GM10847 (cell line): ENCODE measurements around the gene ZNF892.

Experiments used
- POLR2A ChIP-seq: IDR thresholded peaks from 2 replicates; pipeline ENCODE4 v1.6.1; 2011; ENCODE audit not compliant: insufficient read length; ENCODE audit errors: extremely low read depth

The ZNF892 gene

DNA sequence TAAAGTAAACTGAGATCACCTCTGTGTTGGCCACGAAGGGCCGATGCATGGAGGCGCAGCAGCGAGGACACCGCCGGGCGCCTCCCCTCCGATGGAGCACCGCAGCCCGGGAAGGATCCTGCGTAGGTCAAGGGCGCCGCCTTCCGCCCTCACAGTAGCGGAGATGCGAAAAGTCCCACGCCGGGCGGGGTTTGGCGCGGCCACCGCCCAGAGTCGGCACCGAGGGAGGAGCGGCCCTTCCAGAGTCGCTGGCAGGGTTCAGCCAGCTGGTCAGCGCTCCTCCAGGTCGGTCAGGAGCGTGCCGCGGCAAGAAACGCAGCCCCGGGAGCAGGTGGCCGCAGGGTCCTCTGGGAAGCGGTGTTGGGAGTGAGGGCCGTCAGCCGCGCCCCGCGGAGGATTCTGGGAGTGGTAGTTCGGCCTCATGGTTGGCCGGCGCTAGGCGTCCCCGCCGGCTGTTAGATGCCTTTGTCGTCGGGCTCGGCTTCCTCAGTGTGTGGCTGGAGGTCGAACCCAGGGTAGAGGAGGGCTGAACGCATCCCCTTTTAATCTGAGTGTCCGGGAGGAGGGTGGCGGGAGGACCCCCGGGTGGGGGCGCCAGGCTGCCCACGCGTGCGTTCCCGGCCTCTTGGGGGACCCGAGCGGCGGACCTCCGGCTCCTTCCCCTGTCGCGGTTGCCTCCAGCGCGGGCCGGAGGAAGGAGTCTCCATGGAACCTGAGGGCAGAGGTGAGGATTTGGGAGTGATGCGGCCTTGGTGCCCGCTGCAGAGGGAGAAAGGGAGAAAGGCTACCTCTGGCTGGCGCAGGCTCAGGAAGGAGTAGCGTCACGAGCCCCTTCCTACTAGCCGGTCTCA is at the start of gene ZNF892:
ZNF892 (plus strand) TSS at position 411 of the 851 bp plus-strand sequence; CDS start at position 706, 295 bp downstream.
- TF ChIP-seq POLR2A = peak; percentile 42

DNA sequence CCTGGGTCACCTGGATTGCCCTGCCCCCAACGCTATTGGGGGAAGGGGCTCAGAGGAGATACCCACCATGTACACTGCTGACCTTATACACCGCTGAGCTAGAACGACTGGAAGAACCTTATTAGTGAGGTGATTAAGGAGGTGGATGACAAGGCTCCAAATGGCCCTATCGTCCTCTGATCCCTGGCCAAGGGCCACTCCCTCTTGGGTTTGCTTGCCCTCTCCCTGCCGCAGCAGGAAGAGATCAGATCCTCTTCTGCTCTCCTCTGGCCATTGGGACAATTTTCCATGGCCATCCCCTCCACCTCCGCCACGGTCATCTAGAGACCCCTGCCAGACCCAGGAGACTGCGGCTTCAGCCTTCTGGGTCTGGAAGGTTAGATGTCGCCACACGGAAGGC is 48.9 kb upstream of the ZNF892 start:
- TF ChIP-seq POLR2A = no peak

DNA sequence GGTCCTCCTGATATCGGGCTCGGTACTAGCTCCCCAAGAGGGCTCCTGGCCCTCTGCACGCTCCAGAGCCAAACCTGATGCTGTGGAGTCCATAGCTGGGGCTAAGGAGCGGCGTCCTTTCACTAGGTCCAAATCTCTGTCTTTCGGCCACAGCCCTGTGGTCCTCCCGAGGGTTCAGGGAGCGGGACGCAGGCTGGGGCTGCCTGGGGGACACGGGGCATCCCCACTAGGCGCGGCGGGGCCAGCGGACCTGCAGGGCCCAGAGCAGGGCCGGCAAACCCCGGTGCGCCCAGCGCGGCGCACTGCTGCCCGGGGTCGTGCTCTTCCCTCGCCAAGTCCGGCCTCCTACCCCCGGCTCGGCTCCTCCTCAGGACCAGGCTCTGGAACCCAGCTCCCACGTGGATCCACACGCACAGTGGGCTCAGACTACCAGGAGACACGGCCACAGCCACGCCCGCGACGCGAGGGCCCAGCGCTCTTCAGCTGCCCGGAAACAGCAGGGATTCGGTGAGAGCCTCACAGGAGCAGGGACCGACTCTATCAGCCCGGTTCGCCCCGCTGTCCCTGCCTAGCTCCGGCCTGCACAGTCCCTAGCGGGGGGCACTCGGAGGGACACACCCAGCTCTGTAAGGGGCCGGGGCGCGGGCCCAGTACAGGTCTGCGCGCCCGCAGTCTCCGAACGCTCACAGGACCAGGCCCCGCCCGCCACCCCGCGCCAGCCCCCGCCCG is 48.3 kb upstream of the ZNF892 start:
- TF ChIP-seq POLR2A = no peak

DNA sequence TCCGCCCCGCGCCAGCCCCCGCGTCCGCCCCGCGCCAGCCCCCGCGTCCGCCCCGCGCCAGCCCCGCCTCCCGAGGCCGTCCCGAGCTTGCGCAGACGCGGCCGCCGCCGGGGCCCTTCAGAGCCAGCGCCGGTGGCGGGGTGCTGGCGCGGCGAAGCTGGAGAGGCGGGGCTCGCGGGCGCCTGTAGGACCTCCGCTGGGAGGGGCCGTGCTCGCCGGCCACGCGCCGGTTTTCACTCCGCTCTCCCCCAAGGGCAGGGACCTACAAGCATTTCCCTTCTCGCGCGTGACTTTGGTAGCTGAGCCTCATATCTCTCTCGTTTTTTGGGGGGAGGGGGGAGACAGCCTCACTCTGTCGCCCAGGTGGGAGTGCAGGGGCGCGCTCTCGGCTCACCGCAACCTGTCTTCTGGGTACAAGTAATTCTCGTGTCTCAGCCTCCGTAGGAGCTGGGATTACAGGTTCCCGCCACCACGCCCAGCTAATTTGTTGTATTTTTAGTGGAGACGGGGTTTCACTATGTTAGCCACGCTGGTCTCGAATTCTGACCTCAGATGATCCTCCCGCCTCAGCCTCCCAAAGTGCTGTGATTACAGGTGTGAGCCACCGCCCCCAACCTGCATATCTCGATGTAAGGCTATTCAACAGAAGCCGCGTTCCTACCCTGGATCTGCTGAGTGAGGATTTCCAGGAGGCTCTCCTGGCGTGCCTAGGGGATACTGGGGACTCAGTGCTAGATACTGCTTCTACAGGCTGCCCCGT is 47.5 kb upstream of the ZNF892 start, which contains the start of gene ZNF514:
ZNF514 (minus strand) TSS at position 159 of the 760 bp plus-strand sequence. CDS start 6,595 bp downstream, outside the sequence.
- TF ChIP-seq POLR2A = no peak

DNA sequence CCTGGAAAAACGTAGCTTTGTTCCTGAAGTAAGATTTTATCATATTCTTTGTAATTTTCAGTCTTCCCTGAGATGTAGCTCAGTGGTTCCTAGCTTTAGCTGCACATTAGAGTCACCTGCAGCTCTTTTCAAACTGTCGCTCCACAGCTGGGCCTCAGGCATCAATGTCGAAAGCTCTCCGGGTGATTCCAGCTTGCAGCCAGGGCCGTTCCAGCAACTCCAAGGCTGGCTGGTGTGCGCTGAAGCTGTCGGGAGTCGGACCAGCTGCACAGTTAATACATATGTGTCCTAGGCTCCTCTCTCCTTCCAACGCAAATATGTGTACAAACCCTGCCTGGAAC is 42.3 kb upstream of the ZNF892 start:
- no peak for TF ChIP-seq POLR2A

DNA sequence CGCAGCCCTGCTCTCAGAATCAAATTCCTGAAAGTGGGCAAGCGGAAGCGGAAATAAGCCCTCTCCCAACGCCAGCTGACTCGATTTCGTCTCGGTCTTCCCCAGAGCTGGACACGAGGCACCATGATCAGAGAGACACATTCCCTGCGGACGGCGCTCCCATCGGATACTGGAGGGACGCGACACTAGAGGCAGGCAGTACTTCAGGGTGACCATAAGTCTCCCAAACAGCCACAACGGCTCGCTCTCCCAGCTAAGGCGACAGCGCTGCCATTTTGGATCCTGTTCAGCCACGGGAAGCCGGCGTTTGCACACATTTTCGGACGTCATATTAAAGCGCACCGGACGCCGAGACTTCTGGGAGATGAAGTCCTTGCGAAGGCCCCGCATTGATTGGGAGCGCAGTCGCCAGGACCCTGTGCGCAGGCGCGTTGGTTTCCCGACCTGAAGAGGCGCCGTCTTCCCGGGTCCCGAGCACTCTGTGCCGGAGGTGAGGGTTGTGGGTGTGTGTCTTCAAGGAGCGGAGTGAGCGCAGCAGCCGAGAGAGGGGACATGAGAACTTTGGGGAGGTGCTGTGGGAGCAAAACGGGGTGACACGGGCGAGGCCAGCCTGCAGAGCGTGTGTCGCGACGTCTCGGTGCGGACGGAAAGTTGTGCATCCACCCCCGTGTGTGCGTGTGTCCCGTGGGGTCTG is 41.8 kb upstream of the ZNF892 start, which contains the start of gene ZNF2:
ZNF2 (plus strand) TSS at position 439 of the 694 bp plus-strand sequence. CDS start 10,418 bp downstream, outside the sequence.
- peak; percentile 89 for TF ChIP-seq POLR2A

DNA sequence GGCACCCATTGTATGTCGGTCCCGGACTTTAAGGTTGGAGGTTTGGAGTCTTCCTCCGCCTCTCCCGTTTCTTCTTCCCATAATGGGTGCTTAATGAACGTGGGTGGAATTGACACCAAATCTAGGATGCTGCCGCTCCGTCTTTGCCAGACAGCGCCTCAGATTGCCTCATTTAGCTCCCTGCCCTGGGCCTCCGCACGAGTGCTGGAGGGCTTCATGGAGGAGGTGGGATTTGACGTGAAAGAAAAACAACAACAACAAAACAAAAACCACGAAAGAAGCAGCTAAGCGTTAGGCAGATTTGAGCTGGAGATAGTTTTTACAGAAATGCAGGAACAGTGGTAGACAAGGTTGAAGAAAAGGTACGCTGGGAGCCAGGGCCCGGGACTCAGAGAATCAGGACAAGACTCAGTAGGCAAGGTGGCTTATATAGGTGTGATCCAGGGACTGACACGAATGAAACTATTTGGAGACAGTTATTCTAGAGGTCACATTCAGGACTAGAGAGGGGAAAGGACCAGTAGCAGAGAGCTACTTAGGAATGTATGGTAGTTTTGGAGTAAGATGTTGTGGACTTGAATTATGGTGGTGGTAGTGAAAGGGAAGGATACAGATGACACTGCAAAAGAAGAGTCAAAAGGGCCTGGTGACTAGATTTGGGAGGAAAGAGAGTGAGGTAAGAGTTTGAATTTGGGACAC is 41.1 kb upstream of the ZNF892 start:
- TF ChIP-seq POLR2A = no peak

DNA sequence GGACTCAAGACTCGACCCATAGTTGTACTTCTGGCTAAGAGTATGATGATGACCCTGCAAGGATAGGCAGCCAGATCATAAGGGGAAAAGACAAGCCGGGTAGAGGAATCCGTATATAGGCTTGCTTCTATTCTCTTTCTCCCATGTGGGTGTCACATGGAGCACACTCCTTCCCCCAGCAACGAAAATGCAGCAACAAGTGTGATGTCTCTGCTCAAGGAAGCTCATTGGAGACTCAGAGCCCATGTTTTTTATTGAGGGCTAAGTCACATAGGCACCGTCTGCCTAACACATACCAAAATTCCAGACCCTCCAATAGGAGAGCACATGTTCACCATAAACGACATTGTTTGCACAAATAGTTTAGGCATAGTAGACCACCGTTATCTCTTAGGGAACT is 35.4 kb upstream of the ZNF892 start:
- no peak for TF ChIP-seq POLR2A

DNA sequence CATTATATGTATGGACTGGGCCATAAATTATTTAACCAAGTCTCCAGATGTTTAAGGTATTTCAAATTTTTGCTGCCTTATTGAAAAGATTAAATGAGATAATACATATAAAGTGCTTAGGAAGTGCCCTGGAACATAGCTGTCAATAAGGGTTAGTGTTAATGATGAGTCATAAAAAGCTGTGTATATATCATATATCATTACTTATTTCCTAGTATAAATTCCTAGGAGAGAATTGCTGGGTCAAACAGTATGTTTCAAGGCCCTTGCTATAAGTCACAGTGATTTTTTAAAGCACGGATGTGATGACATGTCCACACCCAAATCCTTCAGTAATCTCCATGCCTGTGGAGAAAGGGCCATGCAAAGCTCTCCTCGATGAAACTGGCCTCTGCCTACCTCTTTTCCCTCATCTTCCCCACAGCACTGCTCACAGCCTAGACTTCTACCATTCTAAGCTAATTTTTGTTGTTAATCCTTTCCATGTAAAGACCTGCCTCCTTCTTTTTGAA is 33.2 kb upstream of the ZNF892 start:
- TF ChIP-seq POLR2A = no peak

DNA sequence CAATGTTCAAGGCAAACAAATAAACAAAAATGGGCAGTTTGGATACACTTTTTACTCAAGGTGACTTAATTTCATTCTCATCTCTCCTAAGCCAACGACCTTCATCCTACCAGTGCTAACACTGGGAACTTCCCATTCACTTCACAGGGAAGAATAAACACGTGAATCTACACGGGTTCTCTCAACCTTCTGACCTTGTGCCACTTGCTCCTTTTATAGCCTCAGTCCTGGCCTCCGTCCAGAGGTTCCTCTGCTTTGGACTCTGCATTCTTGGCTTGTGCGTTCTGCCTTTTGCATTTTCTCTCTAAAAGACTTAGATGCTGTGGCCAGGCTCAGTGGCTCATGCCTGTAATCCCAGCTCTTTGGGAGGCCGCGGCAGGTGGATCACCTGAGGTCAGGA is 27.9 kb upstream of the ZNF892 start:
- TF ChIP-seq POLR2A = no peak

DNA sequence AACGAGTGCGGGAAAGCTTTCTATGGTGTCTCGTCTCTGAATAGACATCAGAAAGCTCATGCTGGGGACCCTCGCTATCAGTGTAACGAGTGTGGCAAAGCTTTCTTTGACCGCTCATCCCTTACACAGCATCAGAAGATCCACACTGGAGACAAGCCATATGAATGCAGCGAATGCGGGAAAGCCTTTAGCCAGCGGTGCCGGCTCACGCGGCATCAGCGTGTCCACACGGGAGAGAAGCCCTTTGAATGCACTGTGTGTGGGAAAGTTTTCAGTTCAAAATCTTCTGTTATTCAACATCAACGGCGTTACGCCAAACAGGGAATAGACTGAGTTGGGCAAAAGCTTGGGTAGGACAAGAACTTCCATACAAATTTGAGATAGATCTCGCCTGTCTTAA is 25.5 kb upstream of the ZNF892 start:
- no peak for TF ChIP-seq POLR2A

DNA sequence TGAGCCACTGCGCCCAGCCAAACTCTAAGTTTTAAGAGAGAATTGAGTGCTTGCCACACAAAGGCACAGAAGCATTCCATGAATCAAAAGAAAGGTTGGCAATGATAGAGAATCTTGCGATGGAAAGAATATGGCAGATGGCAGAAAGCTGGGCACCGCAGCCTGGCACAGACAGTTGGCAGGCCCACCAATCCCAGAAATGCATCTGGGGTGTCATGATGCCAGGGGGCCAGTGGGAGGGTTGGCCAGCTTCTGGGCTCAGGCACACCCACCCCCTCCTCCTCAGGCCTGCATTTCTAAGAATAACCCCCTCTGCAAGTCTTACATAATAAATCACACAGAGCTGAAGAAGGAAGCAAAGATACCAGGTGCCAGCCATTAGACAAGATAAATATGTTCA is 22.1 kb upstream of the ZNF892 start:
- TF ChIP-seq POLR2A = no peak

DNA sequence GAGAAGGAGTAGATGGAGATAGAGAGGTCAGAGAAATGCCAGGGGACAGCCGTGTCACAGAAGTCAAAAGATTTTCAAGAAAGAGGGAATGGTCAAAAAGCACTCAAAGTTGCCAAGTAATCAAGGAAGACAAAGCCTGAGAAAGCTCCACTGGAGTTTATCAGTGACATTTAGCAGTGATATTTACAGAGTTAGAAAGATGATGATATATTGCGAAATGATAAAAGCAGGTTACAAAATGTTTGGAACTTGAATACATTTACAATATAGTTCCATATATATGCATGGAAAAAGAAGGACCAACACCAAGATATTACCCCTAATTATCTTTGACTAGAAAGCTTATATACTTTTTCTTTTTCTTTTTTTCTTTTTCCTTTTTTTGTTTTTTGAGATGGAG is 21.3 kb upstream of the ZNF892 start:
- no peak for TF ChIP-seq POLR2A

DNA sequence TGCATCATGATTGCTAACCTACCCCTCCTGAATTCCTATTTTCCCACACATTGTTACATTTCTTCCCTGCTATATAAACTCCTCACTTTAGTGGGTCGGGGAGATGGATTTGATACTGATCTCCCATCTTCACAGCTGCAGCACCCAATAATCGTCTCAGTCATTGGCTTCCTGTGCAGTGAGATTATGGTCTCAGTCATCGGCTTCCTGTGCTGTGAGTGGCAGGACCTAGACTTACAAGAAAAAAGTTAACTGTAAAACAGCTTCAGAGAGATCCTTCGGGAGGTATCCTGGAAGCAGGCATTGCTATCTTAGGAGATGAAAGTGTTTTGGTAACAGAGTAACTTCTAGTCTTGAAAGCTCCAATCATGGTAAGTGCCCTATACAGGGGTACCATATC is 3.4 kb upstream of the ZNF892 start:
- no peak for TF ChIP-seq POLR2A
